K562 (cell line): ENCODE measurements around the gene CDK11B. TPM values are rescaled to one million over a fixed set of nuclear protein-coding genes. Genes with fewer than 3 reads are reported as not detected.

Experiments
- ARID2 ChIP-seq: fragments of 450-650 bp; IDR thresholded peaks from 2 replicates; pipeline ENCODE4 v1.6.1; 2017; ENCODE audit warnings: antibody characterized with exemption, mild to moderate bottlenecking
- BCLAF1 ChIP-seq, 2 experiments: fragments of 450-650 bp in 1 of 2; IDR thresholded peaks; 2 replicates each; pipeline ENCODE4 v1.6.1; 2011 to 2017; ENCODE audit warnings: low read depth in 2 of 2, antibody characterized with exemption in 1 of 2, borderline replicate concordance in 1 of 2, low read length in 1 of 2, mild to moderate bottlenecking in 1 of 2, mixed read lengths in 1 of 2; ENCODE audit not compliant: control insufficient read depth in 1 of 2
- BMI1 ChIP-seq: fragments of 150-350 bp; IDR thresholded peaks from 2 replicates; pipeline ENCODE4 v1.6.1; 2014; ENCODE audit warnings: low read length
- CSDE1 ChIP-seq, 2 experiments: fragments of 450-650 bp; IDR thresholded peaks; 2 replicates each; pipeline ENCODE4 v1.6.1; 2016; ENCODE audit warnings: mild to moderate bottlenecking in 1 of 2
- HEY1 ChIP-seq: fragments of 250-450 bp; sonication (Bioruptor Pico); IDR thresholded peaks from 2 replicates; pipeline ENCODE4 v1.5.0; 2020; ENCODE audit warnings: mild to moderate bottlenecking, moderate library complexity, borderline replicate concordance
- PHF20 ChIP-seq: fragments of 450-650 bp; IDR thresholded peaks from 2 replicates; pipeline ENCODE4 v1.6.1; 2018; ENCODE audit not compliant: partially characterized antibody
- POLR2G ChIP-seq: fragments of 200-400 bp; formaldehyde crosslinking; IDR thresholded peaks from 2 replicates; pipeline ENCODE4 v1.6.1; 2017; ENCODE audit warnings: low read depth, mild to moderate bottlenecking, antibody characterized with exemption, low read length, moderate library complexity
- RBM14 ChIP-seq: fragments of 200-400 bp; formaldehyde crosslinking; IDR thresholded peaks from 2 replicates; pipeline ENCODE4 v1.6.1; 2018; ENCODE audit warnings: low read depth, mild to moderate bottlenecking, low read length, moderate library complexity, borderline replicate concordance; ENCODE audit not compliant: insufficient read depth
- RBM34 ChIP-seq: fragments of 200-400 bp; formaldehyde crosslinking; IDR thresholded peaks from 2 replicates; pipeline ENCODE4 v1.6.1; 2018; ENCODE audit warnings: low read length, borderline replicate concordance; ENCODE audit not compliant: insufficient read depth
- RNF219 ChIP-seq: fragments of 250-450 bp; sonication (Bioruptor Pico); IDR thresholded peaks from 2 replicates; pipeline ENCODE4 v1.5.0; 2022; ENCODE audit warnings: mild to moderate bottlenecking
- SMARCA5 ChIP-seq: fragments of 450-650 bp; IDR thresholded peaks from 2 replicates; pipeline ENCODE4 v1.6.1; 2016
- SMARCC2 ChIP-seq: fragments of 450-650 bp; IDR thresholded peaks from 2 replicates; pipeline ENCODE4 v1.6.1; 2017; ENCODE audit warnings: antibody characterized with exemption, moderate library complexity, mild to moderate bottlenecking, low read depth
- SNRNP70 ChIP-seq: fragments of 200-400 bp; formaldehyde crosslinking; optimal IDR thresholded peaks from 2 replicates; pipeline ENCODE3; 2017; ENCODE audit warnings: low read depth, low read length
- STAT5A ChIP-seq: IDR thresholded peaks from 2 replicates; pipeline ENCODE4 v1.6.1; 2012; ENCODE audit warnings: low read length, inconsistent platforms, borderline replicate concordance
- TAL1 ChIP-seq: fragments of 450-650 bp; IDR thresholded peaks from 2 replicates; pipeline ENCODE4 v1.6.1; 2016; ENCODE audit warnings: mild to moderate bottlenecking
- THRB ChIP-seq: fragments of 450-650 bp; formaldehyde crosslinking; conservative IDR thresholded peaks from 2 replicates; pipeline ENCODE4 v1.4.0; 2022; ENCODE audit warnings: mild to moderate bottlenecking, missing genetic modification characterization
- ZEB2 ChIP-seq: fragments of 450-650 bp; IDR thresholded peaks from 2 replicates; pipeline ENCODE4 v1.6.1; 2016
- ZNF174 ChIP-seq: fragments of 250-450 bp; sonication (Bioruptor Pico); IDR thresholded peaks from 2 replicates; pipeline ENCODE4 v1.4.0; 2020; ENCODE audit warnings: mild to moderate bottlenecking
- ZNF175 ChIP-seq: fragments of 200-800 bp; sonication (Bioruptor generic); IDR thresholded peaks from 2 replicates; pipeline ENCODE4 v1.6.1; 2016; ENCODE audit warnings: low read depth, mild to moderate bottlenecking, missing genetic modification characterization, missing compliant biosample characterization
- ZNF23 ChIP-seq: fragments of 250-450 bp; sonication (Bioruptor Pico); IDR thresholded peaks from 2 replicates; pipeline ENCODE4 v1.4.0; 2020; ENCODE audit warnings: mild to moderate bottlenecking
- ZNF41 ChIP-seq: fragments of 250-450 bp; sonication (Bioruptor Pico); conservative IDR thresholded peaks from 2 replicates; pipeline ENCODE4 v1.4.0; 2020; ENCODE audit warnings: mild to moderate bottlenecking
- ZNF764 ChIP-seq: fragments of 250-450 bp; sonication (Bioruptor Pico); IDR thresholded peaks from 2 replicates; pipeline ENCODE4 v1.4.0; 2020; ENCODE audit warnings: low read depth, mild to moderate bottlenecking, moderate library complexity
- ZNF79 ChIP-seq: fragments of 250-450 bp; sonication (Bioruptor Pico); IDR thresholded peaks from 2 replicates; pipeline ENCODE4 v1.4.0; 2020; ENCODE audit warnings: low read depth, mild to moderate bottlenecking, moderate library complexity
- polyA plus RNA-seq, 8 experiments: library from polyadenylated mRNA; depleted of rRNA in 4 of 8; stranded (reverse) in 5 of 8; unstranded in 3 of 8; fragments of >200 nt; fragmentation: Nextera tagmentation in 2 of 8; fragmentation: Illumina TruSeq in 1 of 8; extraction: Ambion mirVana in 2 of 8; extraction: Trizol in 1 of 8; gene quantifications; 2 replicates each; pipeline versions ENCODE4 v1.2.1 to v1.2.3, GENCODE V29; 2011 to 2014; ENCODE audit warnings: inconsistent platforms in 1 of 8, missing spikeins in 1 of 8
- total RNA-seq, 7 experiments: library from RNA; depleted of rRNA in 6 of 7; stranded (reverse); fragments of >200 nt in 6 of 7; fragmentation: Illumina TruSeq in 2 of 7; extraction: Trizol in 2 of 7; gene quantifications; 2 replicates each; pipeline versions ENCODE4 v1.2.1 to v1.2.3, GENCODE V29; 2011 to 2021; ENCODE audit warnings: low replicate concordance in 1 of 7

CDK11B gene
- total and polyA plus RNA-seq, 9 of the 15 experiments (the other 6 are each of a cell fraction or from before 2014, with no cell fraction given) = 2.8 to 52.2 (median 19.5) TPM

GRCh38 chr1:1665815-1666251 lies 7.0 kb upstream of the CDK11B start (continued):
- TF ChIP-seq STAT5A (no peak), ZNF41 (CRISPR knock-in tag) (no peak), BMI1 (no peak), ARID2 (no peak), ZNF23 (CRISPR knock-in tag) (no peak), RNF219 (no peak), CSDE1 (IDR thresholded peaks at IDR 0.05) (no peak), POLR2G (peak; percentile 52; the same call in 1 of the 2 replicates), ZNF175 (CRISPR knock-in tag) (no peak), SMARCA5 (no peak), ZNF764 (peak; percentile 70; the same call in 1 of the 2 replicates), SMARCC2 (no peak), ZNF79 (CRISPR knock-in tag) (no peak), PHF20 (no peak), SNRNP70 (no peak), RBM34 (no peak), ZNF174 (CRISPR knock-in tag) (no peak), THRB (CRISPR knock-in tag) (no peak), RBM14 (no peak), BCLAF1 (IDR thresholded peaks at IDR 0.05; ENCODE audit: borderline replicate concordance in 1 of 2, control insufficient read depth in 1 of 2, low read depth in 2 of 2, low read length in 1 of 2) (no peak), HEY1 (CRISPR knock-in tag) (no peak), ZEB2 (no peak), TAL1 (no peak)
